IMR-90 (cell line): ENCODE data around the gene ATF7IP. TPM values are rescaled to one million over a fixed set of nuclear protein-coding genes. Genes with fewer than 3 reads are reported as not detected.

ENCODE experiments used
- ATAC-seq: fragments of 200-7000 bp; cut with Tn5 transposase; 2 replicates; pipeline ENCODE4 v1.9.1; 2020; ENCODE audit warnings: low read depth, mild to moderate bottlenecking, moderate library complexity
- BruUV-seq: library from RNA; stranded (reverse); fragments of 400-500 nt; replicated peaks from 2 replicates; lab custom pipeline; 2021; lab: Mats Ljungman, UMichigan
- CTCF ChIA-PET: fragments of 300-600 bp; formaldehyde crosslinking; extraction: SDS; loops from one replicate; lab custom pipeline; 2021; ENCODE audit warnings: antibody characterized with exemption; lab: Yijun Ruan, JAX
- POLR2A ChIA-PET: fragments of 300-600 bp; sonication (Branson Sonifier 250); formaldehyde crosslinking; loops from one replicate; lab custom pipeline; 2022; ENCODE audit warnings: antibody characterized with exemption; ENCODE audit not compliant: unreplicated experiment; lab: Charles Lee
- DNase-seq: peaks from one replicate; pipeline ENCODE4 v3.0.0; 2013
- H2AFZ ChIP-seq: replicated peaks from 2 replicates; pipeline ENCODE3; 2013; ENCODE audit warnings: low read length, mild to moderate bottlenecking; ENCODE audit not compliant: poor library complexity
- H2AK5ac ChIP-seq: 2 replicates; pipeline ENCODE4 v1.6.1; 2013; ENCODE audit warnings: low read depth, low read length, inconsistent platforms
- H2AK9ac ChIP-seq: replicated peaks from 2 replicates; pipeline ENCODE3; 2013; ENCODE audit warnings: mild to moderate bottlenecking, low read depth, low read length, moderate library complexity; ENCODE audit not compliant: poor library complexity
- H2BK120ac ChIP-seq: 2 replicates; pipeline ENCODE4 v1.6.1; 2013; ENCODE audit warnings: low read depth, low read length, inconsistent platforms
- H2BK15ac ChIP-seq: 3 replicates; pipeline ENCODE4 v1.6.1; 2013; ENCODE audit warnings: low read depth, low read length, inconsistent platforms
- H2BK20ac ChIP-seq: 2 replicates; pipeline ENCODE4 v1.6.1; 2013; ENCODE audit warnings: low read depth, mild to moderate bottlenecking, inconsistent platforms, low read length, moderate library complexity
- H2BK5ac ChIP-seq: 2 replicates; pipeline ENCODE4 v1.6.1; 2013; ENCODE audit warnings: mild to moderate bottlenecking, low read depth, low read length, inconsistent platforms; ENCODE audit not compliant: poor library complexity, severe bottlenecking
- H3K14ac ChIP-seq: replicated peaks from 2 replicates; pipeline ENCODE4 v1.6.1; 2013; ENCODE audit warnings: low read depth, low read length, inconsistent platforms
- H3K18ac ChIP-seq: 2 replicates; pipeline ENCODE4 v1.6.1; 2013; ENCODE audit warnings: low read depth, low read length, control low read depth
- H3K23ac ChIP-seq: 2 replicates; pipeline ENCODE4 v1.6.1; 2013; ENCODE audit warnings: low read depth, low read length, inconsistent platforms
- H3K27ac ChIP-seq: 2 replicates; pipeline ENCODE4 v1.5.1; 2013; ENCODE audit warnings: mild to moderate bottlenecking, control low read depth, low read length; ENCODE audit not compliant: insufficient read depth
- H3K27me3 ChIP-seq: 2 replicates; pipeline ENCODE4 v1.6.1; 2013; ENCODE audit warnings: low read length; ENCODE audit not compliant: control insufficient read depth, insufficient read depth
- H3K36me3 ChIP-seq: 2 replicates; pipeline ENCODE4 v1.6.1; 2013; ENCODE audit warnings: low read length, mixed read lengths; ENCODE audit not compliant: control insufficient read depth, insufficient read depth
- H3K4ac ChIP-seq: 2 replicates; pipeline ENCODE4 v1.6.1; 2013; ENCODE audit warnings: low read depth, low read length, inconsistent platforms
- H3K4me1 ChIP-seq: 2 replicates; pipeline ENCODE4 v1.6.1; 2013; ENCODE audit warnings: low read length, mixed read lengths; ENCODE audit not compliant: control insufficient read depth, insufficient read depth
- H3K4me2 ChIP-seq: 2 replicates; pipeline ENCODE4 v1.6.1; 2013; ENCODE audit warnings: low read depth, mild to moderate bottlenecking, control low read depth, low read length, moderate library complexity
- H3K4me3 ChIP-seq: 2 replicates; pipeline ENCODE4 v1.5.1; 2013; ENCODE audit warnings: low read depth, mild to moderate bottlenecking, control low read depth, low read length, moderate library complexity; ENCODE audit not compliant: insufficient read depth
- H3K56ac ChIP-seq: 2 replicates; pipeline ENCODE4 v1.6.1; 2013; ENCODE audit warnings: low read length, inconsistent platforms; ENCODE audit not compliant: insufficient read depth; ENCODE audit errors: extremely low read depth
- H3K79me1 ChIP-seq, 2 experiments: 2 replicates each; pipeline ENCODE4 v1.6.1; 2013; ENCODE audit warnings: low read length in 2 of 2, inconsistent platforms in 1 of 2, low read depth in 1 of 2
- H3K9ac ChIP-seq: 2 replicates; pipeline ENCODE4 v1.6.1; 2013; ENCODE audit warnings: low read depth, low read length, control low read depth
- H3K9me1 ChIP-seq: 2 replicates; pipeline ENCODE4 v1.6.1; 2013; ENCODE audit warnings: low read length, inconsistent platforms; ENCODE audit not compliant: insufficient read depth
- H3K9me3 ChIP-seq: 2 replicates; pipeline ENCODE4 v1.6.1; 2013; ENCODE audit warnings: low read length; ENCODE audit not compliant: control insufficient read depth, insufficient read depth
- H4K20me1 ChIP-seq: 2 replicates; pipeline ENCODE4 v1.6.1; 2013; ENCODE audit warnings: low read length, inconsistent platforms; ENCODE audit not compliant: insufficient read depth
- H4K5ac ChIP-seq: 2 replicates; pipeline ENCODE4 v1.6.1; 2013; ENCODE audit warnings: mild to moderate bottlenecking, low read depth, low read length, control low read depth
- H4K8ac ChIP-seq, 2 experiments: 2 replicates each; pipeline ENCODE4 v1.6.1; 2013; ENCODE audit warnings: low read depth in 2 of 2, low read length in 2 of 2, control low read depth in 1 of 2, inconsistent platforms in 1 of 2
- H4K91ac ChIP-seq: 2 replicates; pipeline ENCODE4 v1.6.1; 2013; ENCODE audit warnings: low read depth, low read length, inconsistent platforms; ENCODE audit not compliant: insufficient read depth
- BHLHE40 ChIP-seq: fragments of 150-350 bp; IDR thresholded peaks from 2 replicates; pipeline ENCODE4 v1.6.1; 2016; ENCODE audit warnings: mild to moderate bottlenecking, low read depth, low read length
- CEBPB ChIP-seq: IDR thresholded peaks from 2 replicates; pipeline ENCODE4 v1.6.1; 2012; ENCODE audit warnings: low read depth, low read length, improper control_type of control experiment
- CTCF ChIP-seq: conservative IDR thresholded peaks from 2 replicates; pipeline ENCODE4 v1.5.1; 2012; ENCODE audit warnings: mild to moderate bottlenecking, low read depth, low read length, improper control_type of control experiment
- ELK1 ChIP-seq: fragments of 150-350 bp; IDR thresholded peaks from 2 replicates; pipeline ENCODE4 v1.6.1; 2016; ENCODE audit warnings: low read depth, mild to moderate bottlenecking, low read length, moderate library complexity, borderline replicate concordance
- MAZ ChIP-seq: IDR thresholded peaks from 2 replicates; pipeline ENCODE4 v1.6.1; 2012; ENCODE audit warnings: low read depth, mild to moderate bottlenecking, low read length, improper control_type of control experiment, moderate library complexity, borderline replicate concordance
- MXI1 ChIP-seq: IDR thresholded peaks from 2 replicates; pipeline ENCODE4 v1.6.1; 2012; ENCODE audit warnings: low read depth, mild to moderate bottlenecking, low read length, moderate library complexity, borderline replicate concordance
- NFE2L2 ChIP-seq: fragments of 150-350 bp; IDR thresholded peaks from 2 replicates; pipeline ENCODE4 v1.6.1; 2016; ENCODE audit warnings: low read depth, mild to moderate bottlenecking, low read length
- RAD21 ChIP-seq: IDR thresholded peaks from 2 replicates; pipeline ENCODE4 v1.6.1; 2012; ENCODE audit warnings: low read length, improper control_type of control experiment
- RCOR1 ChIP-seq: IDR thresholded peaks from 2 replicates; pipeline ENCODE4 v1.6.1; 2012; ENCODE audit warnings: mild to moderate bottlenecking, low read length, improper control_type of control experiment; ENCODE audit not compliant: insufficient replicate concordance
- RFX5 ChIP-seq: IDR thresholded peaks from 2 replicates; pipeline ENCODE4 v1.8.0; 2012; ENCODE audit warnings: low read depth, mild to moderate bottlenecking, low read length, moderate library complexity
- SMC3 ChIP-seq: fragments of 150-350 bp; IDR thresholded peaks from 2 replicates; pipeline ENCODE4 v1.6.1; 2016; ENCODE audit warnings: low read depth, mild to moderate bottlenecking, antibody characterized with exemption, low read length, moderate library complexity
- USF2 ChIP-seq: fragments of 150-350 bp; IDR thresholded peaks from 2 replicates; pipeline ENCODE4 v1.6.1; 2017; ENCODE audit warnings: mild to moderate bottlenecking, antibody characterized with exemption, low read length, low read depth
- WGBS, 2 experiments: methylation state at CpG; one replicate each; pipeline versions ENCODE4 v1.1.5 to v1.1.7; 2013; ENCODE audit warnings: missing lambda C conversion rate in 2 of 2; ENCODE audit not compliant: insufficient read length in 1 of 2; ENCODE audit errors: extremely low coverage in 2 of 2; 5-methylcytosine and 5-hydroxymethylcytosine counted together
- dilution Hi-C: fragments of 300-500 bp; cut with HindIII; formaldehyde crosslinking; loops from one replicate; pipeline ENCODE4 v1.14.3; 2018; ENCODE audit warnings: low sequenced_read_pairs; ENCODE audit not compliant: unreplicated experiment
- in situ Hi-C: fragments of 300-500 bp; cut with MboI; formaldehyde crosslinking; loops from 3 replicates; pipeline ENCODE4 v1.14.3; 2019; ENCODE audit warnings: low sequenced_read_pairs, inconsistent platforms, mixed read lengths
- intact Hi-C: fragments of 100-400 bp; cut with micrococcal nuclease; formaldehyde crosslinking; loops from 2 replicates; pipeline ENCODE4 v1.10.0; 2022
- polyA plus RNA-seq, 3 experiments: library from polyadenylated mRNA; depleted of rRNA; stranded (reverse); fragments of >200 nt; gene quantifications; 2 replicates each; pipeline ENCODE4 v1.2.3, GENCODE V29; 2012; ENCODE audit warnings: low replicate concordance in 1 of 3
- total RNA-seq: library from RNA; depleted of rRNA; stranded (reverse); fragments of >200 nt; gene quantifications from 2 replicates; pipeline ENCODE4 v1.2.3, GENCODE V29; 2012

ATF7IP gene
- total and polyA plus RNA-seq, 2 of the 4 experiments (the other 2 are of a cell fraction) = 9.4 to 22.8 TPM

GRCh38 chr12:14416658-14417057 is 51.2 kb downstream of the ATF7IP start:
- ATAC-seq (peak; percentile 80), DNase-seq (peak; percentile 93)
- Histone ChIP-seq H4K8ac (no peak overlapping the region), H3K23ac (no peak overlapping the region), H2AFZ (no peak overlapping the region), H2BK15ac (no peak overlapping the region), H3K14ac (no peak overlapping the region), H3K27me3 (no peaks in the 10 kb centered on the region), H3K9ac (no peak overlapping the region), H2AK9ac (no peak overlapping the region), H4K5ac (no peak overlapping the region), H3K4me1 (peaks cover 2% of the 10 kb centered on the region; the same call in 1 of the 2 replicates), H2BK20ac (no peak overlapping the region), H3K4ac (no peak overlapping the region), H3K79me1 (peaks cover 19 to 38% of the 10 kb centered on the region in 2 experiments), H4K91ac (no peak overlapping the region), H3K9me3 (peaks cover 5% of the 10 kb centered on the region), H3K4me2 (peak overlapping the region; percentile 81; the same call in 1 of the 2 replicates), H2BK120ac (no peak overlapping the region), H3K9me1 (no peaks in the 10 kb centered on the region), H3K18ac (0 out of 2 replicates have a peak overlapping the region, but pooled peaks have one; percentile 16), H4K20me1 (no peaks in the 10 kb centered on the region; the same call in 1 of the 2 replicates), H2BK5ac (peak overlapping the region; percentile 80), H3K56ac (no peak overlapping the region), H3K4me3 (no peak overlapping the region), H3K36me3 (peaks cover 2% of the 10 kb centered on the region; the same call in 1 of the 2 replicates), H2AK5ac (no peak overlapping the region), H3K27ac (no peak overlapping the region)
- no TSS peak for BruUV-seq
- intact Hi-C loops (loop anchor here (2.0 kb wide), 1 partner anchor 160 kb away; no protein-coding TSS in a partner anchor), in situ Hi-C loops (no loop called here), dilution Hi-C loops (no loop called here)
- CTCF ChIA-PET = interaction anchor here (0.6 to 2.4 kb wide), 5 partner anchors 10 to 178 kb away, joined by 3 to 7 read pairs (median 3); no protein-coding TSS in a partner anchor
- WGBS, 2 experiments = 56% methylated on average over 1 of the region's 1 CpG; no CpG with 5 or more reads in 1 of the 2 experiments
- TF ChIP-seq CEBPB = no peak
- no peak for TF ChIP-seq NFE2L2
- no peak for TF ChIP-seq MAZ
- peak; percentile 41; the same call in 1 of the 2 replicates for TF ChIP-seq SMC3
- TF ChIP-seq MXI1 = no peak
- no peak for TF ChIP-seq ELK1
- TF ChIP-seq USF2 = no peak
- TF ChIP-seq BHLHE40 = no peak
- peak; percentile 94 for TF ChIP-seq RFX5
- peak; percentile 52 for TF ChIP-seq RAD21
- TF ChIP-seq RCOR1 = no peak
- peak; percentile 52 for TF ChIP-seq CTCF
- POLR2A ChIA-PET = no interaction called here
